SK-N-MC (cell line): Measurements from ENCODE around the gene HDHD2.
"Not testable (repeated sequence)": the region's sequence is repeated elsewhere in the genome, so short reads cannot be mapped to it uniquely, and the experiment has no call there.

ENCODE experiments used
- DNase-seq: peaks from one replicate; pipeline ENCODE4 v3.0.0-alpha.2; 2011; ENCODE audit warnings: low read depth, low spot score
- H3K27ac ChIP-seq: fragments of 200-600 bp; sonication (generic); 2 replicates; pipeline ENCODE4 v1.5.1; 2016; ENCODE audit warnings: mixed run types
- H3K36me3 ChIP-seq: fragments of 200-600 bp; sonication (generic); 2 replicates; pipeline ENCODE4 v1.6.1; 2017; ENCODE audit warnings: antibody characterized with exemption, low read length, mixed read lengths; ENCODE audit not compliant: insufficient read depth
- H3K4me3 ChIP-seq: fragments of 200-600 bp; sonication (generic); 2 replicates; pipeline ENCODE4 v1.5.1; 2016
- H3K9ac ChIP-seq: fragments of 200-600 bp; sonication (generic); 2 replicates; pipeline ENCODE4 v1.8.0; 2017; ENCODE audit warnings: mixed run types, mixed read lengths; ENCODE audit not compliant: insufficient read length
- H3K9me3 ChIP-seq: fragments of 200-600 bp; sonication (generic); 2 replicates; pipeline ENCODE4 v1.6.1; 2017; ENCODE audit warnings: low read depth, mild to moderate bottlenecking, antibody characterized with exemption, low read length, moderate library complexity, mixed read lengths
- EZH2 ChIP-seq: fragments of 200-600 bp; sonication (generic); IDR thresholded peaks from one replicate; pipeline ENCODE4 v1.6.1; 2017; ENCODE audit warnings: antibody characterized with exemption
- FOXP2 ChIP-seq: optimal IDR thresholded peaks from 2 replicates; pipeline ENCODE3; 2011; ENCODE audit warnings: mild to moderate bottlenecking, moderate library complexity; ENCODE audit not compliant: insufficient read depth; ENCODE audit errors: extremely low read length, control extremely low read depth
- POLR2AphosphoS5 ChIP-seq: IDR thresholded peaks from 2 replicates; pipeline ENCODE4 v1.6.1; 2012; ENCODE audit warnings: mild to moderate bottlenecking, low read depth, low read length, borderline replicate concordance

HDHD2 gene

GRCh38 chr18:47175283-47175897 is 25.1 kb upstream of the HDHD2 start:
- DNase-seq: no peak
- no peaks in the 10 kb centered on the region for H3K9me3 ChIP-seq
- peaks cover 11% of the 10 kb centered on the region; the same call in 1 of the 2 replicates for H3K36me3 ChIP-seq
- peak overlapping the region; percentile 93 for H3K4me3 ChIP-seq
- no peak for TF ChIP-seq EZH2
- TF ChIP-seq FOXP2: no peak
- no peak for TF ChIP-seq POLR2AphosphoS5
- peak overlapping the region; percentile 94 for H3K9ac ChIP-seq
- H3K27ac ChIP-seq: no peak overlapping the region

DNA sequence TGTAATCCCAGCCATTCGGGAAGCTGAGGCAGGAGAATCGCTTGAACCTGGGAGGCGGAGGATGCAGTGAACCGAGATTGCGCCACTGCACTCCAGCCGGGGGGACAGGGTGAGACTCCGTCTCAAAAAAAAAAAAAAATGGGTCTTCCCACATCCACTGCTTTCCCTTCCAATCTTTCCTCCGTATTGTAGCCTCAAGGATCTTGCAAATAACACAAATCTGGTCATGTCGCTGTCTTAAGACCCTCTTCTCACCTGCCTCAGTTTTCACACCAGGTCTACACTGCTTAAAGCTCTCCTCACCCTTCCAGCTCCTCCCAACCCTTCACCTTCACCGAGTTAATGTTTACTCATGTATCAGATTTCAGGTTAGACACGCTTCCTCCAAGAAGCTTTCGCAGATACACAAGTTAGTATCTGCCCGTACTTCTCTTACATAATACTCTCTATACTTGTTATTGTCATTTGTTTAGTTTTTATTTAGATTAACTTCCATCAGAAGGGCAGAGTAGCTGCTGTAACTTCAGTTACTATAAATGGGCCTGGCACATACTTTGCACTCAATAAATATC is 24.3 kb upstream of the HDHD2 start:
- no peak for DNase-seq
- no peak overlapping the region for H3K27ac ChIP-seq
- H3K36me3 ChIP-seq: peaks cover 11% of the 10 kb centered on the region; the same call in 1 of the 2 replicates
- H3K4me3 ChIP-seq: peak overlapping the region; percentile 93
- TF ChIP-seq EZH2 (no peak), POLR2AphosphoS5 (no peak), FOXP2 (no peak)
- peak overlapping the region; percentile 94 for H3K9ac ChIP-seq
- no peaks in the 10 kb centered on the region for H3K9me3 ChIP-seq

DNA sequence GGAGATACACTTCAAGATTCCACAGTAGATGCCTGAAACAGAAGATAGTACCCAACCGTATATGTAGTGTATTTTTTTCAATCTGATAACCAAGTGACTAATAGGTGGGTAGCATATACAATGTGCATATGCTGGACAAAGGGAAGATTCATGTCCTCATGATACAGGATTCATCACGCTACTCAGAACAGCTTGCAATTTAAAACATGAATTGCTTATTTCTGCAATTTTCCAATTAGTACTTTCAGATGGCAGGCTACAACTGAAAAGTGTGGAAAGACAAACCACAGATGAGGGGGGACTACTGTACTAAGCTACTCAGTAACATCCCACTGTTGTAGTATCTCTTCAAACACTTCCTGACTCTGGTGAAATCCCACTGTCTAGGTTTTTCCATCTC is 22.2 kb upstream of the HDHD2 start:
- no peak overlapping the region for H3K27ac ChIP-seq
- H3K4me3 ChIP-seq: no peak overlapping the region
- DNase-seq: no peak
- TF ChIP-seq EZH2 (no peak), FOXP2 (no peak)
- no peak overlapping the region for H3K9ac ChIP-seq
- H3K36me3 ChIP-seq: peaks cover 11% of the 10 kb centered on the region; the same call in 1 of the 2 replicates
- no peaks in the 10 kb centered on the region for H3K9me3 ChIP-seq

GRCh38 chr18:47168913-47169312 is 18.6 kb upstream of the HDHD2 start:
- no peak overlapping the region for H3K4me3 ChIP-seq
- H3K27ac ChIP-seq: no peak overlapping the region
- no peak overlapping the region for H3K9ac ChIP-seq
- H3K36me3 ChIP-seq: peaks cover 9% of the 10 kb centered on the region; the same call in 1 of the 2 replicates
- DNase-seq: no peak
- no peaks in the 10 kb centered on the region for H3K9me3 ChIP-seq
- no peak for TF ChIP-seq FOXP2
- no peak for TF ChIP-seq POLR2AphosphoS5
- no peak for TF ChIP-seq EZH2

DNA sequence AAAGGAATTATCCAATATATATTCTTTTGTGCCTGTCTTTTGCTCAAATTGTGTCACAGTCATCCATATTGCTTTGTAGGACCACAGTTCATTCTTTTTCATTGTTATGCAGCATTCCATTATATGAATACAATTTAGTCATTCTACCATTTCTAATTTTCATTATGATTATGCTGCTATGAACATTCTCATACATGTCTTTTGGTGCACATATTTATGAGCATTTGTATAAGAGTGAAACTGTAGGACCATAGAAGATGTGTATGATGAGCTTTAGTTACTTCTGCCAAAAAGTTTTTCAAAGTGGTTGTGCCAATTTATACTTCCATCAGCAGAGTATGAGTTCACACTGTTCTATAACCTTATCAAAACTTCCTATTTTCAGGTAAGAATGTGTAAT is 18.2 kb upstream of the HDHD2 start:
- Histone ChIP-seq H3K36me3 (peaks cover 6% of the 10 kb centered on the region; the same call in 1 of the 2 replicates), H3K9me3 (no peaks in the 10 kb centered on the region), H3K9ac (no peak overlapping the region), H3K27ac (no peak overlapping the region), H3K4me3 (no peak overlapping the region)
- TF ChIP-seq EZH2 (no peak), POLR2AphosphoS5 (no peak), FOXP2 (no peak)
- no peak for DNase-seq

DNA sequence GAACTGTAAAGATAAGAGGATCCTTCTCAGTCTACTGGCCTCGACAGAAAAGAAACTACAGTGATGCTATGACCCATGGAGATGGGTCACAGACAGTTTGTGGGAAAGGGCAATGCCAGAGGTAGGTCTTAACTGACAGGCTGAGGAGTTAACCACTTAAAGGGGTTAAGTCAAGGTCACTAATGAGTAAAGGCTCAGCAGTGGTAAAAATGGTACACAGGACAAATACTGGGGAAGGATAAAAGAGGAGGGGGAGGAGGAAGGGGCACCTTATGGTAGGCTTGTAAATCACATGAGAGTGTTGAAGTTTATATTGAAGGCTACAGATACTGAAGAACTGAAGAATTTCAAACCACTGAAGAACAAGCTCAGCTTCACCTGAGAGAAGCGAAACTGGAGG is 16.0 kb upstream of the HDHD2 start:
- no peak for DNase-seq
- H3K27ac ChIP-seq: no peak overlapping the region
- TF ChIP-seq POLR2AphosphoS5 (no peak), EZH2 (no peak), FOXP2 (no peak)

GRCh38 chr18:47163241-47163640 is 12.9 kb upstream of the HDHD2 start:
- Histone ChIP-seq H3K9me3 (no peaks in the 10 kb centered on the region), H3K4me3 (no peak overlapping the region), H3K36me3 (no peaks in the 10 kb centered on the region), H3K9ac (no peak overlapping the region), H3K27ac (no peak overlapping the region)
- DNase-seq: no peak
- TF ChIP-seq EZH2 (no peak), POLR2AphosphoS5 (no peak), FOXP2 (no peak)

More for the DNA sequence above, 16.0 kb upstream of the HDHD2 start:
- Histone ChIP-seq H3K4me3 (no peak overlapping the region), H3K36me3 (no peaks in the 10 kb centered on the region), H3K9ac (no peak overlapping the region), H3K9me3 (no peaks in the 10 kb centered on the region)

DNA sequence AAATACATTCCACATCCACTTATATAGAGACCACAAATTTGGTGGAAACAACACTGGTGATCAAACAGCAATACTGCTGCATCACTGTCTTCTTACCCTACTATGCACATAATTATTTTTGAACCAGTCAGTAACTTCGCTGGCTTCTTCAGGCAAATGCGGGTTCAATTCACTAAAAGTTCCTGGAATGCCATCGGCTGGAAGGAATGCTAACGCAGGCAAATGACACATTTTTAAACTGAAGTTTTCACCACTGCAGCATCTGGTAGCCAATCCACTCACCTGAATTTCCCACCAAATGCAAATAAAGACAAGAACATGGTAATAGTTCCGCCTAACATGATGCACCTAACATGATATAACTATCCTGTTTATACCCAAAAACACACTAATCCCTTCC is 10.0 kb upstream of the HDHD2 start:
- Histone ChIP-seq H3K9me3 (no peaks in the 10 kb centered on the region), H3K9ac (no peak overlapping the region), H3K27ac (no peak overlapping the region), H3K4me3 (no peak overlapping the region), H3K36me3 (peaks cover 7% of the 10 kb centered on the region; the same call in 1 of the 2 replicates)
- no peak for DNase-seq
- no peak for TF ChIP-seq EZH2
- TF ChIP-seq POLR2AphosphoS5: no peak
- TF ChIP-seq FOXP2: no peak

DNA sequence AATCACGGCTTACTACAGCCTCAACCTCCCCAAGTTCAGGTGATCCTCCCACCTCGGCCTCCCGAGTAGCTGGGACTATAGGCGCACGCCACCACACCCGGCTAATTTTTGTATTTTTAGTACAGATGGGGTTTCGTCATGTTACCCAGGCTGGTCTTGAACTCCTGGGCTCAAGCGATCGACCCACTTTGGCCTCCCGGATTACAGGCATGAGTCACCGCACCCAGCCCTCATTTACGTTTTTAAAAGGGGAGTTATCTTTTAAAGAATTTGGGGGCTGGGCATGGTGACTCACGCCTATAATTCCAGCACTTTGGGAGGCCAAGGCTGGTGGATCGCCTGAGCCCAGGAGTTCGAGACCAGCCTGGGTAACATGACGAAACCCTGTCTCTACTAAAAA is 8.1 kb upstream of the HDHD2 start:
- H3K9me3 ChIP-seq, H3K9ac ChIP-seq, H3K27ac ChIP-seq, H3K4me3 ChIP-seq, DNase-seq: not testable (repeated sequence)
- peaks cover 18% of the 10 kb centered on the region for H3K36me3 ChIP-seq
